Measurements from ENCODE around the gene TMEM128. TPM values are rescaled to one million over a fixed set of nuclear protein-coding genes. Genes with fewer than 3 reads are reported as not detected.

TMEM128 gene
- total and polyA plus RNA-seq, 3 donors from 2014 or later: 22.3 to 47.4 (median 24.6) TPM

Other genes with a start within 250 kb of the TMEM128 start
- under 1 TPM; 0.25 to 0.63 TPM for gene OTOP1, start 21.3 kb downstream of the TMEM128 start, total RNA-seq
- gene OTOP1, start 21.3 kb downstream of the TMEM128 start, polyA plus RNA-seq (ENCODE audit: insufficient read depth, low read depth, low replicate concordance): not detected
- gene LYAR, start 41.9 kb upstream of the TMEM128 start, total RNA-seq: 10 to 100 TPM; 53.8 to 63.2 TPM
- gene LYAR, start 41.9 kb upstream of the TMEM128 start, polyA plus RNA-seq (ENCODE audit: insufficient read depth, low read depth, low replicate concordance): 132 TPM
- gene ZBTB49, start 42.0 kb upstream of the TMEM128 start, total RNA-seq: 10 to 100 TPM; 14.0 to 26.7 TPM
- 10.2 TPM for gene ZBTB49, start 42.0 kb upstream of the TMEM128 start, polyA plus RNA-seq (ENCODE audit: insufficient read depth, low read depth, low replicate concordance)
- 10 to 100 TPM; 30.0 to 67.2 TPM for gene NSG1, start 138.9 kb upstream of the TMEM128 start, total RNA-seq
- 27.5 TPM for gene NSG1, start 138.9 kb upstream of the TMEM128 start, polyA plus RNA-seq (ENCODE audit: insufficient read depth, low read depth, low replicate concordance)